ENCODE results near the gene PRSS16.
"Not testable (repeated sequence)": the region's sequence is repeated elsewhere in the genome, so short reads cannot be mapped to it uniquely, and the experiment has no call there.

The PRSS16 gene

GRCh38 chr6:27247133-27247836, at the start of gene PRSS16:
TSS of gene PRSS16 (plus strand) at chr6:27247701. CDS start at chr6:27247738, 37 bp downstream.
- DNase-seq = no peak

GRCh38 chr6:27205375-27206278, 41.9 kb upstream of the PRSS16 start:
- DNase-seq = no peak

- no peak for DNase-seq
These were observed 40.7 kb upstream of the PRSS16 start for GRCh38 chr6:27206806-27207205.

- no peak for DNase-seq
These were observed 39.5 kb upstream of the PRSS16 start for GRCh38 chr6:27208042-27208441.

- DNase-seq = no peak
These were observed 38.3 kb upstream of the PRSS16 start for GRCh38 chr6:27209196-27209595.

GRCh38 chr6:27209659-27210269, 37.7 kb upstream of the PRSS16 start:
- no peak for DNase-seq

GRCh38 chr6:27213091-27213517, 34.4 kb upstream of the PRSS16 start:
- DNase-seq = not testable (repeated sequence)

GRCh38 chr6:27213544-27214125, 33.9 kb upstream of the PRSS16 start:
- no peak for DNase-seq

- DNase-seq = no peak
These were observed 33.3 kb upstream of the PRSS16 start for GRCh38 chr6:27214126-27214601.

GRCh38 chr6:27216874-27217273, 30.6 kb upstream of the PRSS16 start:
- DNase-seq = no peak

GRCh38 chr6:27222971-27223370, 24.5 kb upstream of the PRSS16 start:
- not testable (repeated sequence) for DNase-seq

- no peak for DNase-seq
These were observed 22.8 kb upstream of the PRSS16 start for GRCh38 chr6:27224729-27225128.

- DNase-seq = no peak
These were observed 18.5 kb upstream of the PRSS16 start for GRCh38 chr6:27228963-27229477.

- no peak for DNase-seq
These were observed 16.8 kb upstream of the PRSS16 start for GRCh38 chr6:27230758-27231111.

- no peak for DNase-seq
These were observed 12.9 kb upstream of the PRSS16 start for GRCh38 chr6:27234576-27234975.

- no peak for DNase-seq
These were observed 10.3 kb upstream of the PRSS16 start for GRCh38 chr6:27237089-27237803.

GRCh38 chr6:27238010-27238983, 9.2 kb upstream of the PRSS16 start:
- no peak for DNase-seq

GRCh38 chr6:27239258-27239657, 8.2 kb upstream of the PRSS16 start:
- no peak for DNase-seq

GRCh38 chr6:27241443-27241842, 6.1 kb upstream of the PRSS16 start:
- no peak for DNase-seq

- no peak for DNase-seq
These were observed 4.8 kb upstream of the PRSS16 start for GRCh38 chr6:27242589-27243265.

Measured in AML-193 (cell line).